Measurements from ENCODE around the gene PMVK.
A peak's percentile ranks its signal among the peaks of the same experiment; 100 is the strongest.

Gene PMVK

GRCh38 chr1:154888757-154889156 is 47.8 kb downstream of the PMVK start:
- Mint-ChIP-seq H3K9me3 (no peaks in the 10 kb centered on the region), H3K27ac (peak overlapping the region; percentile 5), H3K4me3 (no peak overlapping the region), H3K4me1 (peaks cover 9% of the 10 kb centered on the region), H3K36me3 (no peaks in the 10 kb centered on the region)
- no peak for ATAC-seq
- DNase-seq (ENCODE audit: low spot score in 2 of 2): no peak

GRCh38 chr1:154886281-154887015 is 50.1 kb downstream of the PMVK start:
- H3K27ac Mint-ChIP-seq: no peak overlapping the region
- DNase-seq (ENCODE audit: low spot score in 2 of 2) (no peak), ATAC-seq (peak; percentile 58)
- no peak overlapping the region for H3K4me3 Mint-ChIP-seq
- no peaks in the 10 kb centered on the region for H3K9me3 Mint-ChIP-seq
- H3K36me3 Mint-ChIP-seq: no peaks in the 10 kb centered on the region
- H3K4me1 Mint-ChIP-seq: peaks cover 9% of the 10 kb centered on the region

- Mint-ChIP-seq H3K4me3 (no peak overlapping the region), H3K4me1 (peaks cover 9% of the 10 kb centered on the region), H3K9me3 (no peaks in the 10 kb centered on the region), H3K27ac (no peak overlapping the region), H3K36me3 (no peaks in the 10 kb centered on the region)
- DNase-seq (ENCODE audit: low spot score in 2 of 2) (no peak), ATAC-seq (no peak)
Measured at GRCh38 chr1:154884869-154885701, 51.4 kb downstream of the PMVK start.

- Mint-ChIP-seq H3K4me3 (no peak overlapping the region), H3K36me3 (no peaks in the 10 kb centered on the region), H3K9me3 (no peaks in the 10 kb centered on the region), H3K27ac (no peak overlapping the region), H3K4me1 (peaks cover 9% of the 10 kb centered on the region)
- ATAC-seq: no peak
- DNase-seq (ENCODE audit: low spot score in 2 of 2): no peak
Measured at GRCh38 chr1:154883919-154884868, 52.3 kb downstream of the PMVK start.

GRCh38 chr1:154881820-154882535 is 54.5 kb downstream of the PMVK start:
- H3K4me1 Mint-ChIP-seq: peaks cover 9% of the 10 kb centered on the region
- no peak overlapping the region for H3K4me3 Mint-ChIP-seq
- H3K27ac Mint-ChIP-seq: no peak overlapping the region
- ATAC-seq (no peak), DNase-seq (ENCODE audit: low spot score in 2 of 2) (no peak)
- no peaks in the 10 kb centered on the region for H3K36me3 Mint-ChIP-seq
- H3K9me3 Mint-ChIP-seq: no peaks in the 10 kb centered on the region

- no peaks in the 10 kb centered on the region for H3K36me3 Mint-ChIP-seq
- no peaks in the 10 kb centered on the region for H3K4me1 Mint-ChIP-seq
- H3K27ac Mint-ChIP-seq: no peak overlapping the region
- no peak for ATAC-seq
- no peaks in the 10 kb centered on the region for H3K9me3 Mint-ChIP-seq
- H3K4me3 Mint-ChIP-seq: no peak overlapping the region
- no peak for DNase-seq (ENCODE audit: low spot score in 2 of 2)
Measured at GRCh38 chr1:154880671-154881070, 55.8 kb downstream of the PMVK start.

GRCh38 chr1:154879038-154879421 is 57.5 kb downstream of the PMVK start:
- ATAC-seq (no peak), DNase-seq (ENCODE audit: low spot score in 2 of 2) (no peak)
- no peaks in the 10 kb centered on the region for H3K36me3 Mint-ChIP-seq
- no peak overlapping the region for H3K27ac Mint-ChIP-seq
- no peaks in the 10 kb centered on the region for H3K9me3 Mint-ChIP-seq
- H3K4me1 Mint-ChIP-seq: peaks cover 6% of the 10 kb centered on the region
- H3K4me3 Mint-ChIP-seq: no peak overlapping the region

GRCh38 chr1:154878371-154879037 is 58.0 kb downstream of the PMVK start:
- peaks cover 6% of the 10 kb centered on the region for H3K4me1 Mint-ChIP-seq
- ATAC-seq: peak; percentile 91
- H3K4me3 Mint-ChIP-seq: no peak overlapping the region
- peak; percentile 61 to 81 for DNase-seq (ENCODE audit: low spot score in 2 of 2)
- H3K9me3 Mint-ChIP-seq: no peaks in the 10 kb centered on the region
- H3K27ac Mint-ChIP-seq: no peak overlapping the region
- no peaks in the 10 kb centered on the region for H3K36me3 Mint-ChIP-seq

GRCh38 chr1:154877370-154877974 is 59.0 kb downstream of the PMVK start:
- H3K4me1 Mint-ChIP-seq: peaks cover 6% of the 10 kb centered on the region
- no peaks in the 10 kb centered on the region for H3K36me3 Mint-ChIP-seq
- H3K4me3 Mint-ChIP-seq: no peak overlapping the region
- DNase-seq (ENCODE audit: low spot score in 2 of 2) (no peak), ATAC-seq (no peak)
- H3K27ac Mint-ChIP-seq: no peak overlapping the region
- H3K9me3 Mint-ChIP-seq: no peaks in the 10 kb centered on the region

- DNase-seq (ENCODE audit: low spot score in 2 of 2): no peak
- H3K4me3 Mint-ChIP-seq: no peak overlapping the region
- no peak for ATAC-seq
- peaks cover 6% of the 10 kb centered on the region for H3K4me1 Mint-ChIP-seq
- H3K9me3 Mint-ChIP-seq: no peaks in the 10 kb centered on the region
- no peak overlapping the region for H3K27ac Mint-ChIP-seq
- H3K36me3 Mint-ChIP-seq: no peaks in the 10 kb centered on the region
Measured at GRCh38 chr1:154876842-154877369, 59.6 kb downstream of the PMVK start.
